ENCODE data around the gene DHX34.

The DHX34 gene

DNA sequence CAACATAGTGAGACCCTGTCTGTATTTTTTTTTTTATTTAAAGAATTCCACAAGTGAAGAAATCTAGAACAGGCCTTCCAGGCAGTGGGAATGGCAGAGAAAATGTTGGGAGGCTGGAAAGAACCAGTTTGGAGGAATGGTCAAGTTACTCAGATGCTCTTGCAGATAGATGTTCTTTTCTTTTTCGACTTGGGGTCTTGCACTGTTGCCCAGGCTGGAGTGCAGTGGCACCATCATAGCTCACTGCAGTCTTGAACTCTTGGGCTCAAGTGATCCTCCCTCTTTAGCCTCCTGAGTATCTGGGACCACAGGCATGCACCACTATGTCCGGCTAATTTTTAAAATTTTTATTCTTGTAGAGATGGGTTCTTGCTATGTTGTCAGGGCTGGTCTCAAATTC lies 38.8 kb upstream of the DHX34 start:
- no peaks in the 10 kb centered on the region for H3K9me3 ChIP-seq (ENCODE audit: control insufficient read depth, insufficient read depth, low read depth, low read length)
- ChIA-PET CTCF (interaction anchor here (0.8 to 1.0 kb wide), 2 partner anchors 16 to 397 kb away, joined by 3 to 5 read pairs; no protein-coding TSS in a partner anchor), POLR2A (no interaction called here)
- 0 out of 2 replicates have a peak, but pooled peaks cover 3% of the 10 kb centered on the region for H3K4me1 ChIP-seq (ENCODE audit: control insufficient read depth, insufficient read depth, low read length)
- no peak overlapping the region for H3K27ac ChIP-seq (ENCODE audit: extremely low read depth, low read depth, low read length)
- H3K4me3 ChIP-seq (ENCODE audit: low read depth, low read length), result no peak overlapping the region
- H3K36me3 ChIP-seq (ENCODE audit: control insufficient read depth in 2 of 2, insufficient read depth in 1 of 2, low read length in 2 of 2), result no peaks in the 10 kb centered on the region
- TF ChIP-seq ZNF544 (tag by site-specific recombination; IDR thresholded peaks at IDR 0.05), result no peak
- no peak for TF ChIP-seq ZNF629 (tag by site-specific recombination; IDR thresholded peaks at IDR 0.05)
- TF ChIP-seq ZIC2 (tag by site-specific recombination; IDR thresholded peaks at IDR 0.05), result no peak
- TF ChIP-seq ZNF621 (tag by site-specific recombination; IDR thresholded peaks at IDR 0.05), result no peak
- TF ChIP-seq ZNF433 (tag by site-specific recombination; IDR thresholded peaks at IDR 0.05; ENCODE audit: low read depth), result 0 out of 2 replicates have a peak, but pooled peaks have one; percentile 7
- no peak for TF ChIP-seq ZNF174 (tag by site-specific recombination; IDR thresholded peaks at IDR 0.05)
- no peak for TF ChIP-seq ZNF626 (tag by site-specific recombination; IDR thresholded peaks at IDR 0.05)
- no peak for TF ChIP-seq KLF16 (tag by site-specific recombination; IDR thresholded peaks at IDR 0.05)
- TF ChIP-seq ZNF121 (tag by site-specific recombination; IDR thresholded peaks at IDR 0.05), result peak; percentile 94
- no peak for TF ChIP-seq ZNF350 (tag by site-specific recombination; IDR thresholded peaks at IDR 0.05)
- no peak for TF ChIP-seq OVOL3 (tag by site-specific recombination; IDR thresholded peaks at IDR 0.05)
- TF ChIP-seq ZNF76 (tag by site-specific recombination; IDR thresholded peaks at IDR 0.05; ENCODE audit: borderline replicate concordance, low read depth), result no peak
- TF ChIP-seq, protein P1, sequence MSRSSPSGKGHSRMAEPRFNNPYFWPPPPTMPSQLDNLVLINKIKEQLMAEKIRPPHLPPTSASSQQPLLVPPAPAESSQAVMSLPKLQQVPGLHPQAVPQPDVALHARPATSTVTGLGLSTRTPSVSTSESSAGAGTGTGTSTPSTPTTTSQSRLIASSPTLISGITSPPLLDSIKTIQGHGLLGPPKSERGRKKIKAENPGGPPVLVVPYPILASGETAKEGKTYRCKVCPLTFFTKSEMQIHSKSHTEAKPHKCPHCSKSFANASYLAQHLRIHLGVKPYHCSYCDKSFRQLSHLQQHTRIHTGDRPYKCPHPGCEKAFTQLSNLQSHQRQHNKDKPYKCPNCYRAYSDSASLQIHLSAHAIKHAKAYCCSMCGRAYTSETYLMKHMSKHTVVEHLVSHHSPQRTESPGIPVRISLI (tag by site-specific recombination; IDR thresholded peaks at IDR 0.05), result no peak

DNA sequence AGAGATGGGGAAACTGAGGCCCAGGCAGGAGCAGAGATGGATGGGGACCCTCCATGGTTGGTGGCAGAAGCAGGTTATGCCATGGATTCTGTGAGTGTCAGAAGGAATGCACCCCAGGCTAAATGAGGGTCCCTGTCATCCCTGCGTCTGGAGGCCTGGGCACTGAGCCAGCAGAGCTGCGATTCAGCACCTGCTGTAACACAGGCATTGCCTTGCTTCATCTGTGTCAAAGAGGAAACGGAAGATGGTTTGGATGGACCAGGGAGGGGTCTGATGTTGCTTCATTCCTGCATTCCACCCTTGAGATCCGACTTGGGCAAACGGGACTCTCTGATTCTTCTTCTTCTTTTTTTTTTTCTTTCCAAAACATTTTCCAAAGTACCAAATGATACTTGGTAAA lies 38.3 kb upstream of the DHX34 start:
- ChIA-PET CTCF (interaction anchor here (0.7 to 1.0 kb wide), 3 partner anchors 17 to 396 kb away, joined by 3 to 5 read pairs (median 3); no protein-coding TSS in a partner anchor), POLR2A (no interaction called here)
- no peaks in the 10 kb centered on the region for H3K36me3 ChIP-seq (ENCODE audit: control insufficient read depth in 2 of 2, insufficient read depth in 1 of 2, low read length in 2 of 2)
- H3K4me1 ChIP-seq (ENCODE audit: control insufficient read depth, insufficient read depth, low read length), result 0 out of 2 replicates have a peak, but pooled peaks cover 3% of the 10 kb centered on the region
- no peaks in the 10 kb centered on the region for H3K9me3 ChIP-seq (ENCODE audit: control insufficient read depth, insufficient read depth, low read depth, low read length)
- no peak overlapping the region for H3K4me3 ChIP-seq (ENCODE audit: low read depth, low read length)
- H3K27ac ChIP-seq (ENCODE audit: extremely low read depth, low read depth, low read length), result no peak overlapping the region
- TF ChIP-seq ZNF692 (tag by site-specific recombination; IDR thresholded peaks at IDR 0.05) (peak; percentile 81), PRDM10 (tag by site-specific recombination; IDR thresholded peaks at IDR 0.05) (0 out of 2 replicates have a peak, but pooled peaks have one; percentile 22), ZNF830 (tag by site-specific recombination; IDR thresholded peaks at IDR 0.05; ENCODE audit: low read depth) (no peak), ZNF76 (tag by site-specific recombination; IDR thresholded peaks at IDR 0.05; ENCODE audit: borderline replicate concordance, low read depth) (no peak), ZNF777 (tag by site-specific recombination; IDR thresholded peaks at IDR 0.05; ENCODE audit: borderline replicate concordance) (no peak), IKZF3 (tag by site-specific recombination; IDR thresholded peaks at IDR 0.05) (peak; percentile 44; the same call in 1 of the 2 replicates), ZNF174 (tag by site-specific recombination; IDR thresholded peaks at IDR 0.05) (no peak), PATZ1 (tag by site-specific recombination; IDR thresholded peaks at IDR 0.05) (peak; percentile 32; the same call in 1 of the 2 replicates), ZNF157 (tag by site-specific recombination; IDR thresholded peaks at IDR 0.05) (0 out of 2 replicates have a peak, but pooled peaks have one; percentile 11), ZNF660 (tag by site-specific recombination; IDR thresholded peaks at IDR 0.05) (peak; percentile 65; the same call in 1 of the 2 replicates), ZBTB44 (tag by site-specific recombination; IDR thresholded peaks at IDR 0.05) (peak; percentile 26; the same call in 1 of the 2 replicates), ZBTB48 (tag by site-specific recombination; IDR thresholded peaks at IDR 0.05) (peak; percentile 54; the same call in 1 of the 2 replicates)
